Tibial nerve (tissue), 4 donors: ENCODE measurements around the gene ELOA. TPM values are rescaled to one million over a fixed set of nuclear protein-coding genes. Genes with fewer than 3 reads are reported as not detected.
"Not testable (repeated sequence)": the region's sequence is repeated elsewhere in the genome, so short reads cannot be mapped to it uniquely, and the experiment has no call there.

Experiments
- DNase-seq, 2 donors: peaks; one replicate each; pipeline ENCODE4 v3.0.0-alpha.2; 2019; ENCODE audit warnings: low spot score in 2 of 2
- H3K27ac ChIP-seq, 4 donors: fragments of 200-600 bp; sonication (generic) in 3 of 4; one replicate each; pipeline ENCODE4 v1.5.1; 2017 to 2019; ENCODE audit warnings: mild to moderate bottlenecking in 1 of 4
- H3K27me3 ChIP-seq, 2 donors: fragments of 200-600 bp; sonication (generic) in 1 of 2; one replicate each; pipeline versions ENCODE4 v1.5.1 to v1.6.0; 2017 to 2019
- H3K36me3 ChIP-seq, 3 donors: fragments of 200-600 bp; sonication (generic); one replicate each; pipeline ENCODE4 v1.5.1; 2018 to 2019
- H3K4me1 ChIP-seq, 4 donors: fragments of 200-600 bp; sonication (generic) in 3 of 4; one replicate each; pipeline ENCODE4 v1.5.1; 2017 to 2019
- H3K4me3 ChIP-seq, 4 donors: fragments of 200-600 bp; sonication (generic) in 3 of 4; one replicate each; pipeline ENCODE4 v1.5.1; 2017 to 2019; ENCODE audit warnings: mild to moderate bottlenecking in 1 of 4, moderate library complexity in 1 of 4
- H3K9me3 ChIP-seq, 4 donors: fragments of 200-600 bp; sonication (generic) in 3 of 4; one replicate each; pipeline ENCODE4 v1.5.1; 2017 to 2019
- EP300 ChIP-seq, 2 donors: sonication (generic); formaldehyde crosslinking; IDR thresholded peaks; one replicate each; pipeline ENCODE4 v1.6.1; 2017; ENCODE audit warnings: antibody characterized with exemption in 2 of 2, mild to moderate bottlenecking in 1 of 2
- POLR2A ChIP-seq, 2 donors: fragments of 450-650 bp; IDR thresholded peaks; one replicate each; pipeline ENCODE4 v1.6.1; 2017; ENCODE audit warnings: antibody characterized with exemption in 2 of 2, mild to moderate bottlenecking in 2 of 2, moderate library complexity in 2 of 2
- WGBS, 2 donors: methylation state at CpG; one replicate each; pipeline ENCODE4 v1.1.5; 2018; 5-methylcytosine and 5-hydroxymethylcytosine counted together
- total RNA-seq, 4 donors: library from RNA; depleted of rRNA; stranded (reverse); fragments of >200 nt; gene quantifications; one replicate each; pipeline ENCODE4 v1.1.0, GENCODE V29; 2016
- TF ChIP-seq, protein P1 (sequence below), 5 experiments: fragments of 200-600 bp in 3 of 5; fragments of 450-650 bp in 2 of 5; sonication (generic) in 3 of 5; IDR thresholded peaks; one replicate each; pipeline ENCODE4 v1.5.1; 2016 to 2019; ENCODE audit warnings: antibody characterized with exemption in 5 of 5, mild to moderate bottlenecking in 3 of 5, moderate library complexity in 2 of 5

Gene ELOA
- total RNA-seq, 4 donors from 2014 or later: 21.4 to 32.7 (median 23.7) TPM

DNA sequence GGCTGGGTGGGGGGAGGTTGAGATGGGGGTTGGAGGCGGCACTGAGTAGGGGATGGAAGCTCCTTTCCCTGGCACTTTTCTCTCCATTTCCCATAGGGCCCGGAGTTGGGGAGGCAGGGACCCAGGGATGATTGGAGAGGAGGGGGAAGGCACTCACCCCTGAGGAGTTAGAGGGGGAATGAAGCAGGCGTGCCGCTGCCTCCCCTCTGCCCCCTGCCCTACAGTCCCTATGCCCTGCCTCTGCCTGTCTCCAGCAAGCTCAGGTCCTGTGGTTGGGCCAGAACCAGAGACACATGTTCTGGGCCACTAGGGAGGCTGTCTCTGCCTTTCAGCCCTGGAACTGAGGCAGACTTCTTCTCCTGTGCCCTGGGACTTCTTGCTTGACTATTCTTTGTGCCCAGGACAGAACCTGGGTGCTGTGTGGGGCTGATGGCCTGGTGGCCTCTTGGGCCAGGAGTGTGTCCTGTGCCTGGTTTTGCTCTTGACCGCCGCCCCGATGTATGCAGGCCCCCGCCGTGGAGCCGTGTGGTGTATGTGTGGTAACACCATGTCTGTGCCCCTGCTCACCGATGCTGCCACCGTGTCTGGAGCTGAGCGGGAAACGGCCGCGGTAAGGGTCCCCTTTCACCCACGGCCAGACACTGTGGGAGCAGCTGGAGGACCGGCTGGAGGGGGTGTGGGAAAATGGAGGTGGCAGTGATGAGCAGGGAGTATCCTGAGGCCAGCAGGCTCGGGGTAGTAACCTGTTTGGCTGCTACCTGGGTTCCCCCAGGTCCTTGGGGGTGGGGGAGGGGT, 49.1 kb downstream of the ELOA start:
- no peaks in the 10 kb centered on the region for H3K9me3 ChIP-seq
- H3K4me1 ChIP-seq: peaks cover 0 to 45% (median 19%) of the 10 kb centered on the region in 4 donors
- peak overlapping the region in 2 of 4 donors; percentile 85 to 91 for H3K27ac ChIP-seq
- 39 to 56% methylated on average over 6 to 19 of the region's 19 CpGs for WGBS, 2 donors
- no peak for DNase-seq
- peaks cover 0 to 65% (median 8%) of the 10 kb centered on the region in 3 donors for H3K36me3 ChIP-seq
- H3K4me3 ChIP-seq: peak overlapping the region in 3 of 4 donors; percentile 50 to 91 (median 65)
- no peaks in the 10 kb centered on the region for H3K27me3 ChIP-seq
- no peak for TF ChIP-seq EP300 (IDR thresholded peaks at IDR 0.05)
- TF ChIP-seq, protein P1, sequence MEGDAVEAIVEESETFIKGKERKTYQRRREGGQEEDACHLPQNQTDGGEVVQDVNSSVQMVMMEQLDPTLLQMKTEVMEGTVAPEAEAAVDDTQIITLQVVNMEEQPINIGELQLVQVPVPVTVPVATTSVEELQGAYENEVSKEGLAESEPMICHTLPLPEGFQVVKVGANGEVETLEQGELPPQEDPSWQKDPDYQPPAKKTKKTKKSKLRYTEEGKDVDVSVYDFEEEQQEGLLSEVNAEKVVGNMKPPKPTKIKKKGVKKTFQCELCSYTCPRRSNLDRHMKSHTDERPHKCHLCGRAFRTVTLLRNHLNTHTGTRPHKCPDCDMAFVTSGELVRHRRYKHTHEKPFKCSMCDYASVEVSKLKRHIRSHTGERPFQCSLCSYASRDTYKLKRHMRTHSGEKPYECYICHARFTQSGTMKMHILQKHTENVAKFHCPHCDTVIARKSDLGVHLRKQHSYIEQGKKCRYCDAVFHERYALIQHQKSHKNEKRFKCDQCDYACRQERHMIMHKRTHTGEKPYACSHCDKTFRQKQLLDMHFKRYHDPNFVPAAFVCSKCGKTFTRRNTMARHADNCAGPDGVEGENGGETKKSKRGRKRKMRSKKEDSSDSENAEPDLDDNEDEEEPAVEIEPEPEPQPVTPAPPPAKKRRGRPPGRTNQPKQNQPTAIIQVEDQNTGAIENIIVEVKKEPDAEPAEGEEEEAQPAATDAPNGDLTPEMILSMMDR (IDR thresholded peaks at IDR 0.05): no peak
- no peak for TF ChIP-seq POLR2A (IDR thresholded peaks at IDR 0.05)

DNA sequence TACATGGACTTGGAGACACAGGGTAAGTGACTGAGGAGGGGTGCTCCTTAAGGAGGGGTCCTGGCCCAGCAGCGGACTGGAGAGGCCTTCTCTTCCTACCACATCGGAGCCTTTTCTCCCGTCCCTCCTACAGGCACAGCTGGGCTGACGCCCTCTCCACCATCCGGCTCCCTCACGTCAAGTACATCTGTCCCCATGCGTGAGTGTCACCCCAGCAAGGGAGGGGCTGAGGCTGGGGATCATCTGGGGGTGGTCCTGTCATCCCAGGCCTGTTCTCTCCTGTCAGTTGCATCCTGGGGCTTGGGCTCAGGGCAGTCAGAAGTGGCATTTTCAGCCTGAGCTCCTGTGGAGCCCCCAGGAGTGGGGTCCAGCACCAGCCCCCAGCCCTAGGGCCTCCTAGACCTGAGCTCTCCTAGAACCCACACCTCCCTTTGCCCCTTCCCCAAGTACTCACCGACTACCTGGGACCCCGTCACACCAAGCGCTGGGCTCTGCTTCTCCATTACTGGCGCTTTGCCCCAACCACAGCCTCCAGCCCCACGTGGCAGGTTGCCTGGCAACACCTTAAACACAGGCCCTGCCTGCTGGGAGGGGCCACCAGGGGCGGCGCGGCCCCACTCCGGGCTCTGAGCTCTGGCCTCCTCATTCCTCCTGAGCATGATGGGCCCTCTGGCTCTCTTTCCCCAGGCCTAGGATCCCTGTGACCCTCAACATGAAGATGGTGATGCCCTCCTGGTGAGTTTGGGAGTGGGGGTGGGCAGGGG, 49.9 kb downstream of the ELOA start:
- DNase-seq: no peak
- peaks cover 0 to 45% (median 19%) of the 10 kb centered on the region in 4 donors for H3K4me1 ChIP-seq
- H3K36me3 ChIP-seq: peaks cover 0 to 65% (median 8%) of the 10 kb centered on the region in 3 donors
- TF ChIP-seq EP300 (IDR thresholded peaks at IDR 0.05) (no peak), POLR2A (IDR thresholded peaks at IDR 0.05) (no peak)
- TF ChIP-seq, protein P1 (IDR thresholded peaks at IDR 0.05): no peak
- WGBS, 2 donors: 68 to 73% methylated on average over 15 of the region's 16 CpGs
- no peaks in the 10 kb centered on the region for H3K9me3 ChIP-seq
- no peak overlapping the region for H3K4me3 ChIP-seq
- H3K27ac ChIP-seq: peak overlapping the region in 2 of 4 donors; percentile 34 to 91
- no peaks in the 10 kb centered on the region for H3K27me3 ChIP-seq

DNA sequence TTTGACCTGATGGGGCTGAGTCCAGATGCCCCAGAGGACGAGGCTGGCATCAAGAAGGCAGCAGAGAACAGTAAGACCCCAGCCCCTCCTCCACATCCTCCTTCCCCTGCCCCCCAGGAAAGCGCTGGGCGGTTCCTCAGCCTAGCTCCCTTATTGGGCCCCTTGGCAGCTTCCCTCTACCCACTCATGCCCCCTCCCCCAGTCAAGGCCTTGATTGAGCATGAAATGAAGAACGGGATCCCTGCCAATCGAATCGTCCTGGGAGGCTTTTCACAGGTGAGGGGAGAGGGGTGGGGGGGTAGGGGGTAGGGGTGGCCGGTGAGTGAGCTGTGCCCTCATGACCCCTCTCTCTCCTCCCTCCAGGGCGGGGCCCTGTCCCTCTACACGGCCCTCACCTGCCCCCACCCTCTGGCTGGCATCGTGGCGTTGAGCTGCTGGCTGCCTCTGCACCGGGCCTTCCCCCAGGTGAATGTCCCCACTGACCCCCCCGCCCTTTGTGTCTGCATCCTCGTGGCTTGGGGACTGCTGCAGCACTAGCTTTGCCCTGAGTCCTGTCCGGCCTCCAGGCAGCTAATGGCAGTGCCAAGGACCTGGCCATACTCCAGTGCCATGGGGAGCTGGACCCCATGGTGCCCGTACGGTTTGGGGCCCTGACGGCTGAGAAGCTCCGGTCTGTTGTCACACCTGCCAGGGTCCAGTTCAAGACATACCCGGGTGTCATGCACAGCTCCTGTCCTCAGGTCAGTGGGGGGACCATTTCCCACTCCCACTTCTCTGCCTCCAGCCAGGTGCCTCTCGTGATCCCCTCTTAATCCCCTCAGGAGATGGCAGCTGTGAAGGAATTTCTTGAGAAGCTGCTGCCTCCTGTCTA, 50.8 kb downstream of the ELOA start:
- peaks cover 0 to 61% (median 8%) of the 10 kb centered on the region in 3 donors for H3K36me3 ChIP-seq
- TF ChIP-seq EP300 (IDR thresholded peaks at IDR 0.05) (no peak), POLR2A (IDR thresholded peaks at IDR 0.05) (no peak)
- TF ChIP-seq, protein P1 (IDR thresholded peaks at IDR 0.05): no peak
- peaks cover 0 to 50% (median 19%) of the 10 kb centered on the region in 4 donors for H3K4me1 ChIP-seq
- no peaks in the 10 kb centered on the region for H3K27me3 ChIP-seq
- H3K9me3 ChIP-seq: no peaks in the 10 kb centered on the region
- 66 to 68% methylated on average over 12 to 18 of the region's 21 CpGs for WGBS, 2 donors
- no peak for DNase-seq
- H3K4me3 ChIP-seq: no peak overlapping the region
- H3K27ac ChIP-seq: peak overlapping the region in 2 of 4 donors; percentile 34 to 91

DNA sequence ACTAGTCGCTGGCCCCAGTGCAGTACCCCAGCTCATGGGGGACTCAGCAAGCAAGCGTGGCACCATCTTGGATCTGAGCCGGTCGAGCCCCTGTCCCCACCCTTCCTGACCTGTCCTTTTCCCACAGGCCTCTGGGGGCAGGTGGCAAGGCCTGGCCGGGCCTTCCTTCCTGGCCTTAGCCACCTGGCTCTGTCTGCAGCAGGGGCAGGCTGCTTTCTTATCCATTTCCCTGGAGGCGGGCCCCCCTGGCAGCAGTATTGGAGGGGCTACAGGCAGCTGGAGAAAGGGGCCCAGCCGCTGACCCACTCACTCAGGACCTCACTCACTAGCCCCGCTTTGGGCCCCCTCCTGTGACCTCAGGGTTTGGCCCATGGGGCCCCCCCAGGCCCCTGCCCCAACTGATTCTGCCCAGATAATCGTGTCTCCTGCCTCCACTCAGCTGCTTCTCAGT, 51.5 kb downstream of the ELOA start:
- H3K27me3 ChIP-seq, DNase-seq, H3K4me3 ChIP-seq, H3K9me3 ChIP-seq, H3K27ac ChIP-seq: not testable (repeated sequence)
- Histone ChIP-seq H3K4me1 (peaks cover 0 to 57% (median 25%) of the 10 kb centered on the region in 4 donors), H3K36me3 (peaks cover 0 to 57% (median 8%) of the 10 kb centered on the region in 3 donors)
- 53 to 80% methylated on average over 6 to 9 of the region's 9 CpGs for WGBS, 2 donors
